GM18951 (cell line): ENCODE results near the gene OR9A4.
"Not testable (repeated sequence)": the region's sequence is repeated elsewhere in the genome, so short reads cannot be mapped to it uniquely, and the experiment has no call there.

Experiments used
- POLR2A ChIP-seq: IDR thresholded peaks from 4 replicates; pipeline ENCODE4 v1.6.1; 2011; ENCODE audit warnings: mild to moderate bottlenecking; ENCODE audit not compliant: insufficient read length, insufficient read depth; ENCODE audit errors: extremely low read depth
- in situ Hi-C: fragments of 300-500 bp; cut with MboI; formaldehyde crosslinking; loops from one replicate; pipeline ENCODE4 v1.12.0; 2022; ENCODE audit warnings: low sequenced_read_pairs, mixed read lengths, inconsistent platforms; ENCODE audit not compliant: unreplicated experiment

OR9A4 gene, protein sequence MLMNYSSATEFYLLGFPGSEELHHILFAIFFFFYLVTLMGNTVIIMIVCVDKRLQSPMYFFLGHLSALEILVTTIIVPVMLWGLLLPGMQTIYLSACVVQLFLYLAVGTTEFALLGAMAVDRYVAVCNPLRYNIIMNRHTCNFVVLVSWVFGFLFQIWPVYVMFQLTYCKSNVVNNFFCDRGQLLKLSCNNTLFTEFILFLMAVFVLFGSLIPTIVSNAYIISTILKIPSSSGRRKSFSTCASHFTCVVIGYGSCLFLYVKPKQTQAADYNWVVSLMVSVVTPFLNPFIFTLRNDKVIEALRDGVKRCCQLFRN

DNA sequence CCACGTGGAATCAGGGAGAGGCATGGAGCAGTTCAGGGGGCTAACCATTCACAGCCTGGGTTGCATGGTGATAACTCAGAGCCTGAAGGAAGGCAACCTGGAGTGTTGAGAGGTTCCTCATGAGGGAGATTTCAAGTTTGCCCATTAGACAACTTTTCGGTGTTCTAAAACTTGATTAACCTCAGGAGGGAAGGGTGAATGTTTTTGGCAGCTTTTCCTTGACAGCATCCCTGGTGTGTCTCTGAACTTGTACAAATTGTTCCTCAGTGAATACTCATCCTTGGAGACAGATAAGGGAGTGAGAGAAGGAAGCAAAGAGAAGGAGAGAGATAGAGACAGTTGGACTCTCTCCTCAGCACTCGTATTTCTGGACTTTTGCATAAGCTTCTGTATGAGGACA lies at the start of gene OR9A4:
TSS of gene OR9A4 (plus strand) at position 301 of the 400 bp plus-strand sequence. CDS start 2,477 bp downstream, outside the sequence.
- in situ Hi-C loops = no loop called here
- no peak for TF ChIP-seq POLR2A

DNA sequence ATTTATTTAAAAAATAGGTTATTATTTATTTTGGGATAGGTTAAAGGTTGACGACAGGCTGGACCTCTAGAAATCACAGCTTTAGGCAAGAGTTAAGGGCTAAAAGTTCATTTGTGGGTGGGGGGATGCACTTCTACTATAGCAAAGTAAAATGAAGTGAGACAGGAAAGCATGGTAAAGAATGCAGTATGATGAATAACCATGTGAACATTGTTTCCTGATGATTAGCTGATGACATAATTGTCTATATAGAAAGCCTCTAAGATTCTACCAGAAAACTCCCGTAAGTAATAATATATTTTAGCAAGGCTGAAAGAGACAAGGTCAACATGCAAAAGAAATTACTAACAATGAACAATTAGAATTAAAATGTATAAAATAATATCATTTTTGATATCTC lies 49.2 kb upstream of the OR9A4 start:
- in situ Hi-C loops = no loop called here

DNA sequence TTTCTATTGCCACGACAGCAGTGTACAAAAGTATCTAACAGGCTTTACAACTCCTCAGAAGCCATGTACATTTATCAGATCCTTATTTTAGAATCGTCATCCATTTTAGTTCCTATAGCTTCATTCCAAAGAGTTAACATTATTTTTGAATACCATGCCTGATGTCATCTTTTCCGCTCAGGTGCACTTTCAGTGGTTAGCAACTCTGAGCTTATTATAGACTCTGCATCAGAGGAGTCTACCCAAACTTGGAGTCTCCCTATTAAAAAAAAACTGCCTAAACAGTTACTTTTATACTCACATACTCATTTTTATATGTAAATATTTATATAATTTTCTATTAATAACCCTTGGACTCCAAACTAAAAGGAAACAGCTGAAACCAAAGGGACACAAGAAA lies 43.3 kb upstream of the OR9A4 start:
- TF ChIP-seq POLR2A = no peak
- in situ Hi-C loops = no loop called here

More for the DNA sequence above, 49.2 kb upstream of the OR9A4 start:
- no peak for TF ChIP-seq POLR2A

DNA sequence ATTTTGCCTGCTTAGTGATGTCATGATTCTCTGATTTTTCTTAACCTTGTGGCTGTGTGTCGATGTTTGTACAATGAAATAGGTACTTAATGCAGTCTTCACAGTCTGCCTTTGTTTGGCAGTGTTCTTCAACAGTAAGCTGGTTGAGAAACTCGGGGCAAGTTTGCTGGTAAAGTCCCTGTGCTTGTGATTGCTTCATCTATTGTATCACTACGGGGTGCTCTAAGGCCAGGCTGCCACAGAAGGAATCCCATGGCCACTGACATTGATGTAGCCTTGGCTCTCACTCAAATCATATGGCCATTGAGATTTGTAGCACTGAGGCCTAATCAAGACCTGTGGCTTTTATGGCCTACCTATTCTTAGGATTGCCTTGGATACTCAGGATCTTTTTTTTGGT lies 41.4 kb upstream of the OR9A4 start:
- in situ Hi-C loops = no loop called here
- TF ChIP-seq POLR2A = no peak

DNA sequence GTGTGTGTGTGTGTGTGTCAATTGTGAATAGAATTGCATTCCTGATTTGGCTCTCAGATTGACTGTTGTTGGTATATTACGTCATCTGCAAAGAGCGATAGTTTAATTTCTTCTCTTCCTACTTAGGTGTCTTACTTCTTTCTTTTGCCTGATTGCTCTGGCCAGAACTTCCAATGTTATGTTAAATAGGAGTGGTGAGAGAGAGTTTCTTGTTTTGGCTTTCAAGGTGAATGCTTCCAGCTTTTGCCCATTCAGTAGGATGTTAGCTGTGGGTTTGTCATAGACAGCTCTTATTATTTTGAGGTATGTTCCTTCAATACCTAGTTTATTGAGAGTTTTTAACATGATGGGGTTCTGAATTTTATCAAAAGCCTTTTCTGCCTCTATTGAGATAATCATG lies 40.7 kb upstream of the OR9A4 start:
- in situ Hi-C loops = no loop called here
- TF ChIP-seq POLR2A = no peak

DNA sequence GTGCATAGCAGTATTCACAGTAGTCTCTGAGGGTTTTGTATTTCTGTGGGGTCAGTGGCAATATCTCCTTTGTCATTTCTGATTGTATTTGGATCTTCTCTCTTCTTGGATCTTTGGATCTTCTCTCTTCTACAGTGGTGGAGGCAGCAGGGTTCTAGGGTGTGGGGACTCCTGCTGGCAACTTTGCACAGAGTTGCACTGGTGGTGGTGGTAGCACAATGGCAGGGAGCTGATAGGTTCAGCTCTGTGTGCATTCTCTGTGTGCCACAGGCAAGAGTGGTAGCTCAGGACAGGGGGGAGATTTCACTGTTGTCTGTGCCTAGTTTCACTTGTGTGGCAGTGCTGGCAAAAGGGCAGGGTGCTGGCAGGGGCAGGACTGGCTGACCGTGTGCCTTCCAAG lies 39.8 kb upstream of the OR9A4 start:
- in situ Hi-C loops = no loop called here
- TF ChIP-seq POLR2A = no peak

DNA sequence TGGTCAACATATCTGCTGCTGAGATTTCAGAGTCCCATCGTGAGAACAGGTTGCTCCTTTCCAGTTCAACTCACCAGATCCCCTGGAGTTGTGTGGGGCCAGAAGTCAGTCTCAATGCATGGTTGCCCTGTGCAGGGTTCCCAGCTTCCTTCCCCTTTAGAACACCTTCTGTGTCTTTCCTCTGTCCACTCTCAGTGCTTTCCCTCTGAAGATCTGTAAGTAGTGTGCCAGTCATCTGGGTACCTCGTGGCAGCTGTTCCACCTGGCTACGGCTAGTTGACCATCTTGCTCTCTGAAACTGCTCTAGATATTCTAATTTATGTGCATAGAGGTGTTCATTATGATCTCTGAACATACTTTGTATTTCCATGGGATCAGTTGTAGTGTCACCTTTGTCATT lies 38.8 kb upstream of the OR9A4 start:
- in situ Hi-C loops = no loop called here
- TF ChIP-seq POLR2A = no peak

DNA sequence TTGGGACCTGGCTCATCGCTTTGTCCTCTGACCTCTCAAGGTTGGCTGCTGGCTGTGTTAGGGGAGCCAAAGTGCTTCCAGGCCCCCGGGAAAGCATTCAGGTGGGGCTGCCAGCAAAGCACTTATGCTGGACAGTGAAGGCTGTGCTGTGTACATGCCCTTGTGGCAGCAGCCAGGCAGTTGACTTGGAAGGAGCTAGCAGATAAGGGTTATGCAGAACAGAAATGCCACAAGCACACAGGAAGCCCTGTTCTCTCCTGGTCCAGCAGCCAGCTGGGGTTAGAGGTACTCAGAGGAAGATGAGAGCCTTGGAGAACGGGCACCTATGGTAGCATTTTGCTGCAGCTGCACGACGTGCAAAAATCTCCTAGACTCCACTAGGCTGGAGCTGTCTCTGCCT lies 35.2 kb upstream of the OR9A4 start:
- in situ Hi-C loops = no loop called here
- no peak for TF ChIP-seq POLR2A

DNA sequence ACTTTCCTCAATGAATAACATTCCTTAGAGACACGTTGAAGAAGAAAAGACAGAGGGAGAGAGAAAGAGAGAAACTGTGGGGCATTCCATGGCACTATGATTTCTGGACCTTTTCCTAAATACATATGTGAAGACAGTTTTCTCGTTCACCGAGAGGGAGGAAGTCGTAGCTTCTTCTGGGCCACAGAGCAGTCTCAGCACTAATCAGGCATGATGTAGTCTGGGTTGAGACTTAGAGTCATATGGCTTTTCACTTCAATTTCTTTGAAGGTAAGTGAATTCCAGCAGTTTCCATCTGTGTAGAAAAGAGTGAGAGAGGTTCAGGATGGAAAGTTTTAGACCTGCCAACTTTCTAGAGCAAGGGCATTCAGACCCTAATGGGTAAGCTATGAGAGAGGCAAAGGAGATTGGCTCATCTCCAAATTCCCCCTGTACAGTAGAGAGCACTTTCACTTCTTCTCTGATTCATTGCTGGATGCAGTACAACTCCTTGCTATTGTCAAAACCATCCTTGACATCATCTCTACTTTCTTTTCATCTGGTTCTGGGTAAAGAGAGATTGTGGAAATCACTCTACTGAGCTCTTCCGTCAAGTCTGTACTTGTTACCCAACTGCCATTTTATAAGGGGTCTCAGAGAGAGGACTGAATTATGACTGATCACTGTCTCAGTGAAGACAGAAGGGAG lies 31.5 kb upstream of the OR9A4 start:
- in situ Hi-C loops = no loop called here
- TF ChIP-seq POLR2A = no peak

DNA sequence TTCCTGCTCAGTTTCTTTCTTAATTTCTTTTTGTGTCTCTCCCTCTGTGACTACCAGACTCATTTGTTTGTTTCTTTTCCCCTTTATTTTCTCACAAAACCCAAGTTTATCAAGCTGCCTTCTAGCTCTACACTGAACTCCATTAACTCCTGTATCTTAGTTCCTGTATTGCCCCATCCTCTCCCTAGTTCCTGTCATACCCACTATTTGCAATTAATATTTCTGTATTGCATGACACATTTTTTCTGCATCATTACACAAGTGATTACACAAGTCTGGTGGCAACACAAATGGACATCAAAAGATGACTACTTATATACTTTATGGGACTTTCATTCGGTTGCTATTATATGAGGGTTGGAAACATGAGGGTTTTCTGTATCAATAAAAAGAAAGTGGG lies 26.9 kb upstream of the OR9A4 start:
- in situ Hi-C loops = no loop called here
- no peak for TF ChIP-seq POLR2A

DNA sequence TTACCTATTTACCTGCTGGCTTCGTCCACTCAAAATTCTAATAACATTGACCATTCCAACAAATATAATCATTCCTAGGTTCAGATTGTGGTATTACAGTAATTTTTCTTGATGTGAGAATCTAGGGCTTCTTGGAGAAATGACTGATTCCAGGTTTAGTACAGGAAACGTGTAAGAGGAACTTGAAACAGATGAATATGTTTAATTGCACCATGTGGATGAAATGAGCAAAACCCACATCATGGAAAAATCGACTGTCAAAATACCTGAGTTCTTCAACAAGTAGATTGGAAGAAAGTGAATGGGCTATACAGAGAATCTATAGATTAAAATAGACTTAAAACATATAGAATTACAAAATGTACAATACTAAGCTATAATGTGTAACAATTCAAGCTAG lies 24.9 kb upstream of the OR9A4 start:
- no peak for TF ChIP-seq POLR2A
- in situ Hi-C loops = no loop called here

DNA sequence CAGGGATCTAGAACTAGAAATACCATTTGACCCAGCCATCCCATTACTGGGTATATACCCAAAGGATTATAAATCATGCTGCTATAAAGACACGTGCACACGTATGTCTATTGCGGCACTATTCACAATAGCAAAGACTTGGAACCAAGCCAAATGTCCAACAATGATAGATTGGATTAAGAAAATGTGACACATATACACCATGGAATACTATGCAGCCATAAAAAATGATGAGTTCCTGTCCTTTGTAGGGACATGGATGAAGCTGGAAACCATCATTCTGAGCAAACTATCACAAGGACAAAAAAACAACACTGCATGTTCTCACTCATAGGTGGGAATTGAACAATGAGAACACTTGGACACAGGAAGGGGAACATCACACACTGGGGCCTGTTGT lies 16.8 kb upstream of the OR9A4 start:
- in situ Hi-C loops = not testable (repeated sequence)

DNA sequence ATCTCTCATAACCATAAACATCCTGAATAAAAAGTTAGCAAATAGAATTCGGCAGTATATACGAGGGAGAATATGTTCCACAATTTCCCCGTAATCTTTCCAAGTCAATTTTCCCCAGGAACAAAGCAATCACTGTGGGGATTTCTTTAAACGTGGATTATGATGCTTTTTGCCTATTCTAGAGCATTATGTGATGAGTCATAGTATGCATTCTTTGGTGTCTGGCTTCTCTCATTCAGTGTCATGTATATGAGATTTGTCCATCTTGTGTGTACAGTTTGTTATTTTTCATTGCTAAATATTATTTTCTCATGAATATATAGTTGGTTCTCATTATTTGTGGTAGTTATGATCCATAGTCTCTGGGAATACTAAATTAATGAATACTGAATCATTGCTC lies 9.9 kb upstream of the OR9A4 start:
- in situ Hi-C loops = no loop called here
- TF ChIP-seq POLR2A = no peak

DNA sequence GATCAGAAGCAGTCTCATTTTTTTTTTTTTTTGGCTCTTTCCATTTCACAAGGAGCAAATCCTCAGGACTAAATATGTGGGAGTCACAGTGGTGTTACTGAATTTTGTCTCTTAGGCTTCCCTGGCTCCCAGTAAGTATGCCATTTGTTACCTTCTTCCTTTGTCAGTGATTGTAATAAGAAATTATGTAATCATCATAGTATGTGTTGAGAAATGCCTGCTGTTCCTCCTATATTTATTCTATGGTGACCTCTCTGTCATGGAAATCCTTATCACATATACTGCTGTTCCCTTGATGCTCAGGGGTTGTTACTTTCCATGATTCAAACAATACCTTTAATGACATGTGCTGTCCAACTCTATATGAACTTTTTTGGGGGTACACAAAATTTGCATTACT lies 4.8 kb upstream of the OR9A4 start:
- in situ Hi-C loops = no loop called here

More for the DNA sequence above, 4.8 kb upstream of the OR9A4 start:
- TF ChIP-seq POLR2A = no peak
